GM12873 (cell line): ENCODE data around the gene KYAT1.
A peak's percentile ranks its signal among the peaks of the same experiment; 100 is the strongest.

Experiments
- TF ChIP-seq, protein P1 (sequence below): IDR thresholded peaks from 2 replicates; pipeline ENCODE4 v1.5.1; 2012; ENCODE audit warnings: low read depth, mild to moderate bottlenecking, moderate library complexity, low read length, control low read depth; ENCODE audit not compliant: insufficient read depth; ENCODE audit errors: missing control alignments

The KYAT1 gene

DNA sequence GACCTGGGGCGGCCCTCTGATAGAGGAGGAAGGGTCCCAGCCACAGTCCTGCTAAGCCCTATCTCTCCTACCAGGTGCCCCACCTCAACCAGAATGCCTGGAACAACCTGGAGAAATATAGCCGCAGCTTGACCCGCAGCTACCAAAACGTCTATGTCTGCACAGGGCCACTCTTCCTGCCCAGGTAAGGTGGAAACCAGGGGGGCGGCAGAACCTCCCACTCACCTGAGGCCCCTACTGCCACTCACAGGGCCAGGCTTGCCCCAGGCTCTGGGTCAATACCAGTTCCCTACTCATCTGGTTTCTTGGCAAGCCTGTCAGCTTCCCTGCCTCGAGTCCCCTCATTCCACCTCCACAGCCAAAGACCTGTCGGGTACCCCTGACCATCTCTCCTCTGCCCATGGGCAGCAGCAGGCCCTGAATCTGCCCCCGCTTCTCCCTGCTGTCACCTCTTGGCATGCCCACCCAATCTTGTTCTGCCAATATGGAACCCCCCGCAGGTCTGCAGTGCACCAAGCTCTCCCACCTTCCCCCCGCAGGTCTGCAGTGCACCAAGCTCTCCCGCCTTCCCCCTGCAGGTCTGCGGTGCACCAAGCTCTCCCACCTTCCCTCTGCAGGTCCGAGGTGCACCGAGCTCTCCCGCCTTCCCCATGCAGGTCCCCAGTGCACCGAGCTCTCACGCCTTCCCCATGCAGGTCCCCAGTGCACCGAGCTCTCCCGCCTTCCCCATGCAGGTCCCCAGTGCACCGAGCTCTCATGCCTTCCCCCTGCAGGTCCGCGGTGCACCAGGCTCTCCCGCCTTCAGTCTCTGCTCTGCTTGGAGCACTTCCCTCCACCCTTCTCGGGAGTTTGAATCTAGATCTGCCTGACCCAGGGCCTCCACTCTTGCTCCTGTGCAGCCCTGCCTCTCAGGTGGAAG is 60.8 kb downstream of the KYAT1 start:
- TF ChIP-seq, protein P1, sequence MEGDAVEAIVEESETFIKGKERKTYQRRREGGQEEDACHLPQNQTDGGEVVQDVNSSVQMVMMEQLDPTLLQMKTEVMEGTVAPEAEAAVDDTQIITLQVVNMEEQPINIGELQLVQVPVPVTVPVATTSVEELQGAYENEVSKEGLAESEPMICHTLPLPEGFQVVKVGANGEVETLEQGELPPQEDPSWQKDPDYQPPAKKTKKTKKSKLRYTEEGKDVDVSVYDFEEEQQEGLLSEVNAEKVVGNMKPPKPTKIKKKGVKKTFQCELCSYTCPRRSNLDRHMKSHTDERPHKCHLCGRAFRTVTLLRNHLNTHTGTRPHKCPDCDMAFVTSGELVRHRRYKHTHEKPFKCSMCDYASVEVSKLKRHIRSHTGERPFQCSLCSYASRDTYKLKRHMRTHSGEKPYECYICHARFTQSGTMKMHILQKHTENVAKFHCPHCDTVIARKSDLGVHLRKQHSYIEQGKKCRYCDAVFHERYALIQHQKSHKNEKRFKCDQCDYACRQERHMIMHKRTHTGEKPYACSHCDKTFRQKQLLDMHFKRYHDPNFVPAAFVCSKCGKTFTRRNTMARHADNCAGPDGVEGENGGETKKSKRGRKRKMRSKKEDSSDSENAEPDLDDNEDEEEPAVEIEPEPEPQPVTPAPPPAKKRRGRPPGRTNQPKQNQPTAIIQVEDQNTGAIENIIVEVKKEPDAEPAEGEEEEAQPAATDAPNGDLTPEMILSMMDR: no peak

DNA sequence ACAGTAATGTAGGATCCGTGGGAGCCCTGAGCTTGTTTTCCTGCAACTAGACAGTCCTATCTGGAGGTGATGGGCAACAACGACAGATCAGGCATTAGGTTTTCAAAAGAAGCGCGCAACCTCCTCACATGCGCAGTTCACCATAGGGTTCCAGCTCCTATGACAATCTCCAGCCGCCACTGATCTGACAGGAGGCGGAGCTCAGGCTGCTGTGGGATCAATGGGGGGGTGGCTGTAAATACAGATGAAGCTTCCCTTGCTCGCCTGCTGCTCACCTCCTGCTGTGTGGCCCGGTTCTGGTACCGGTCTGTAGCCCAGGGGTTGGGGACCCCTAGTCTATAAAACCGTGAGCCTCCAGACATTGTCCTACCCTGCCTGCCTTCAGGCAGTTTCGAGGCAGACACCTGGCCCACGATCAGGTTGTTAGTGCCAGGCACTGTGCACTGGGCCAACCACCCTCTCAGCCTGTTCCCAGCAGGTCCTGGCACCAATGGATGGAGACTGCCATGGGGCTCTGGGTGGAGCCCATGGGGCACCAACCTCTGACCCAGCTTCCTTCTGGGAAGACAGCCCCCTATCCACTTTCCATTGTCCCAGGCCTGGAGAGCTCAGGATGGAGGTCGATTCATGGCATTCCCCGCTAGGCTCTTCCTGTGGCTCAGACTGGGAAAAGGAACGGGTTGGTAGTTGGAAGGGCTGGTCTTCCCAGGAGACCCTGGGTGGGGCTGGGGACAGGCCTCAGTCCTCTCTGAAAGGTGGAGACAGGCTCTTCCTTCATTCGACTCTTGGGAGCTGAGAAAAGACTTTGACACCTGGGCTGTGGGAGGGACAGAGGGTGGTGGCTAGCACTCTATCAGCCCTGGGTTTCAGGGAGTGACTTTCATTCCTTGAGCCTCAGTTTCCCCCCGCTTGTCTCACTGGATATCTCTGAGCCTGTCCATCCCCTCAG is 61.8 kb downstream of the KYAT1 start:
- TF ChIP-seq, protein P1: no peak

DNA sequence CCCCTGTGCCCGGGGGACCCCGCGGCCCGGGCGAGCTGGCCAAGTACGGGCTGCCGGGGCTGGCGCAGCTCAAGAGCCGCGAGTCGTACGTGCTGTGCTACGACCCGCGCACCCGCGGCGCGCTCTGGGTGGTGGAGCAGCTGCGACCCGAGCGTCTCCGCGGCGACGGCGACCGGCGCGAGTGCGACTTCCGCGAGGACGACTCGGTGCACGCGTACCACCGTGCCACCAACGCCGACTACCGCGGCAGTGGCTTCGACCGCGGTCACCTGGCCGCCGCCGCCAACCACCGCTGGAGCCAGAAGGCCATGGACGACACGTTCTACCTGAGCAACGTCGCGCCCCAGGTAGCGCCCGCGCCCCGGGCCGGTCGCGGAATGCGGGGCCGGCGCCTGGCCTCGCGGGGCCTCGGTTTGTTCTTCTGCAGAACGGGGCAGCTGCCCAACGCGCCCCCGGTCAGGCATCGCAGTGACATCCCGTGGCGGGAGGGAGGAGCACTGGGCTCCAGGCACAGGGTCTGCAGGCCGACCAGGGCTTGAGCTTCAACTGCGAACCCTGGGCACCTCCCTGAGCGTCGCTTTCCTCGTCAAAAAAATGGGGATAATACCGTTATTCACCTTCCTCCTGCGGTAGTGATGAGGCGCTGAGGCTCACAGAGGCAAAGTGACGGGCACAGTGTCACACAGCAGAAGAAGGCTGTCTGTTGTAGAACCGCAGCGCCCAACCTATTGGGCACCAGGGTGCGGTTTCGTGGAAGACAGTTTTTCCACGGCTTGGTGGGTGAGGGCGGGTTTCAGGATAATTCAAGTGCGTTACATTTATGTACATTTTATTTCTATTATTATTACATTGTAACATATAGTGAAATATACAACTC is 62.7 kb downstream of the KYAT1 start:
- TF ChIP-seq, protein P1: no peak

DNA sequence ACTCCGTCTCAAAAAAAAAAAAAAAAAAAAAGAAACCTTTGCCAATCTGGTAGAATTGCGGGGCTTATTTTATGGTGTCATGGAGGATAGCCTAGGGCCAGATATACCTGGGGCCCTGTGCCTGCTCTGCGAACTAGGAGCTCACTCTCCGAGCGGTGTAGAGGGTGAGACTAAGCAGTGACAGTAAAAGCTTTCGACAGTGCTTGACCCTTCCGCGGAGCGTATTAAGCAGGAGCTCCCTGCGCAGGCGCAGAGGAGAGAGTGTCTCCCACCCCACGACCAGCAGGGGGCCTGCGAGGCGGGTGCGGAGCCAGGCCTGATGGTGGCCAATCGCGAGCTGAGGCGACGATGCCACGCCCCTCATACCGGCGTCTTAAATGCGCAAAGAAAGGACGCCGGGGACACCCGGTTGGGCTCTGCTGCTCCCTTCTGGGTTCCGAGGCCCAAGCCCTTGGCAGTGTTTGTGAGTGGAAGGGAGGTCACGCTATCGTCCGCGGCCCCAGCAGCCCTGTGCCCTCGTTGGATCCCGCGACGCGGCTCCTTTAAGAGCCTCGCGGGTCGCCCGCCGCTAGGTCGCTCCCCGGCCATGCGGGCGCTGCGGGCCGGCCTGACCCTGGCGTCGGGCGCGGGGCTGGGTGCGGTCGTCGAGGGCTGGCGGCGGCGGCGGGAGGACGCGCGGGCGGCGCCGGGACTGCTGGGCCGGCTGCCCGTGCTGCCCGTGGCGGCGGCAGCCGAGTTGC is 63.5 kb downstream of the KYAT1 start, which contains the start of gene ENDOG:
Gene ENDOG (plus strand): TSS at position 402 of the 740 bp plus-strand sequence. CDS start 185 bp downstream, at position 587.
- TF ChIP-seq, protein P1: peak; percentile 100

DNA sequence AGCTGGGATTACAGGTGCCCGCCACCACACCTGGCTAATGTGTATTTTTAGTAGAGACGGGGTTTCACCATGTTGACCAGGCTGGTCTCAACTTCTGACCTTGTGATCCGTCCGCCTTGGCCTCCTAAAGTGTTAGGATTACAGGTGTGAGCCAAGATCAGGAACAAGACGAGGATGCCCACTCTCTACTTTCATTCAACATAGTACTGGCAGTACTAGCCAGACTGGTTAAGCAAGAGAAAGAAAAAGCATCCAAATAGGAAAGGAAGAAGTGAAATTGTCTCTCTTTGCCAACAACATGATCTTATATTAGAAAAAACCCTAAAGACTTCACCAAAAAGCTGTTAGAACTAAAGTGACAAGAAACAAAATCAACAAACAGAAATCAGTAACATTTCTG is 70.9 kb downstream of the KYAT1 start:
- TF ChIP-seq, protein P1: no peak

DNA sequence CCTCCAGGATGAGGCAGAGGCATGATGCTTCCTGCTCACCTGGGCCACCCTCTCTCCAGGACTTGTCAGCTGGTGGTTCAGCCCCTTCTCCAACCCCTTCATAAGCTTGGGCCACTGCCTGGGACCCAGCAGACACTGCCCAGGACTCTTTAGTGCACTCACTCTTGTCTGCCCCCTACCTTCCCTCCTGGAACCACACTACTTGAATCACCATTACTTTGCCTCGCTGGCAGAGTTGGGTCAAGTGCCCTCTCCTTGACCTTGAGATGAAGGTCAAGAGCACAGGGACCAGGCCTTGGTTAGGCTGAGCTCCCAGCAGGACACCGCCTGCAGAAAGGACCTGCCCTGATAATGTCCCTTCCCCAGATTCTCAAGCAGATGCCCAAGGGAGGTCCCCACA is 71.9 kb downstream of the KYAT1 start:
- TF ChIP-seq, protein P1: peak; percentile 25
